ENCODE results near the gene EGLN1. TPM values are rescaled to one million over a fixed set of nuclear protein-coding genes. Genes with fewer than 3 reads are reported as not detected.

The EGLN1 gene
- total and polyA plus RNA-seq, 2 experiments from 2014 or later = 1.9 to 6.0 TPM

DNA sequence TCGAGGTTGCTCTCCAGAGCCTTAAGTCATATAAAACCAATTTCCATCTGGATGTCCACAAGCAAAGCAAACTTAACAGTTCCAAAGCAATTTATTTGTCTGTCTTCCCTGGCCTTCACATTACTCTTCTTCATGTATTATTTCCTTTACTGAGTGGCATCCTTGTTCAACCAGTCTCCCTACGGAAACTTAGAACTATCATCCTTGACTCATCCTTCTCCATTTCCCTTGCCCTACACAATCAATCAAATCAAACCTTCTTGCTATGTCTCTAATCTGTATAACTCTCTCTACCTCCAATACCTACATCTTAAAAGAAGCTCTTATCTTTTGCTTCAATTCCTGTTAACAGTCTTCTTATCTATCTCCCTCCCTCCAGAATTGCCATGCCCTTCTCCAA, 25.4 kb downstream of the EGLN1 start:
- no peak overlapping the region for H2AFZ ChIP-seq
- DNase-seq (ENCODE audit: low spot score) (no peak), ATAC-seq (no peak)
- H3K4me2 ChIP-seq = no peak overlapping the region
- Mint-ChIP-seq H3K36me3 (ENCODE audit: low read depth) (no peaks in the 10 kb centered on the region), H3K4me3 (no peak overlapping the region), H3K27ac (no peak overlapping the region), H3K9me3 (no peaks in the 10 kb centered on the region), H3K4me1 (peaks cover 12% of the 10 kb centered on the region; the same call in 2 of the 3 replicates), H3K27me3 (ENCODE audit: insufficient read depth, low read depth, poor library complexity) (no peaks in the 10 kb centered on the region)
- H3K27ac ChIP-seq (ENCODE audit: low read depth) = no peak overlapping the region
- no peaks in the 10 kb centered on the region; the same call in 1 of the 2 replicates for H3K4me1 ChIP-seq (ENCODE audit: insufficient read depth)
- no peaks in the 10 kb centered on the region for H3K9me2 ChIP-seq (ENCODE audit: insufficient read depth)
- no peak overlapping the region for H3K4me3 ChIP-seq
- TF ChIP-seq EZH2 (IDR thresholded peaks at IDR 0.05; ENCODE audit: low read depth, unreplicated experiment) = no peak
- no peak for TF ChIP-seq CTCF (conservative IDR thresholded peaks at IDR 0.05; ENCODE audit: low read depth in 2 of 2)
- TF ChIP-seq NANOG (IDR thresholded peaks at IDR 0.05; ENCODE audit: borderline replicate concordance) = no peak
- no peak for TF ChIP-seq ZNF331 (CRISPR knock-in tag; IDR thresholded peaks at IDR 0.05; ENCODE audit: low read depth)
- TF ChIP-seq ETS1 (IDR thresholded peaks at IDR 0.05) = no peak
- TF ChIP-seq STAT1 (IDR thresholded peaks at IDR 0.05; ENCODE audit: unreplicated experiment) = no peak
- no peak for TF ChIP-seq CREB1 (CRISPR knock-in tag; IDR thresholded peaks at IDR 0.05; ENCODE audit: low read depth)
- TF ChIP-seq, protein P1, sequence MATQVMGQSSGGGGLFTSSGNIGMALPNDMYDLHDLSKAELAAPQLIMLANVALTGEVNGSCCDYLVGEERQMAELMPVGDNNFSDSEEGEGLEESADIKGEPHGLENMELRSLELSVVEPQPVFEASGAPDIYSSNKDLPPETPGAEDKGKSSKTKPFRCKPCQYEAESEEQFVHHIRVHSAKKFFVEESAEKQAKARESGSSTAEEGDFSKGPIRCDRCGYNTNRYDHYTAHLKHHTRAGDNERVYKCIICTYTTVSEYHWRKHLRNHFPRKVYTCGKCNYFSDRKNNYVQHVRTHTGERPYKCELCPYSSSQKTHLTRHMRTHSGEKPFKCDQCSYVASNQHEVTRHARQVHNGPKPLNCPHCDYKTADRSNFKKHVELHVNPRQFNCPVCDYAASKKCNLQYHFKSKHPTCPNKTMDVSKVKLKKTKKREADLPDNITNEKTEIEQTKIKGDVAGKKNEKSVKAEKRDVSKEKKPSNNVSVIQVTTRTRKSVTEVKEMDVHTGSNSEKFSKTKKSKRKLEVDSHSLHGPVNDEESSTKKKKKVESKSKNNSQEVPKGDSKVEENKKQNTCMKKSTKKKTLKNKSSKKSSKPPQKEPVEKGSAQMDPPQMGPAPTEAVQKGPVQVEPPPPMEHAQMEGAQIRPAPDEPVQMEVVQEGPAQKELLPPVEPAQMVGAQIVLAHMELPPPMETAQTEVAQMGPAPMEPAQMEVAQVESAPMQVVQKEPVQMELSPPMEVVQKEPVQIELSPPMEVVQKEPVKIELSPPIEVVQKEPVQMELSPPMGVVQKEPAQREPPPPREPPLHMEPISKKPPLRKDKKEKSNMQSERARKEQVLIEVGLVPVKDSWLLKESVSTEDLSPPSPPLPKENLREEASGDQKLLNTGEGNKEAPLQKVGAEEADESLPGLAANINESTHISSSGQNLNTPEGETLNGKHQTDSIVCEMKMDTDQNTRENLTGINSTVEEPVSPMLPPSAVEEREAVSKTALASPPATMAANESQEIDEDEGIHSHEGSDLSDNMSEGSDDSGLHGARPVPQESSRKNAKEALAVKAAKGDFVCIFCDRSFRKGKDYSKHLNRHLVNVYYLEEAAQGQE (IDR thresholded peaks at IDR 0.05; ENCODE audit: unreplicated experiment) = no peak
- TF ChIP-seq ZNF114 (CRISPR knock-in tag; IDR thresholded peaks at IDR 0.05) = no peak
- no peak for TF ChIP-seq JUNB (IDR thresholded peaks at IDR 0.05; ENCODE audit: unreplicated experiment)
- TF ChIP-seq, protein P2, sequence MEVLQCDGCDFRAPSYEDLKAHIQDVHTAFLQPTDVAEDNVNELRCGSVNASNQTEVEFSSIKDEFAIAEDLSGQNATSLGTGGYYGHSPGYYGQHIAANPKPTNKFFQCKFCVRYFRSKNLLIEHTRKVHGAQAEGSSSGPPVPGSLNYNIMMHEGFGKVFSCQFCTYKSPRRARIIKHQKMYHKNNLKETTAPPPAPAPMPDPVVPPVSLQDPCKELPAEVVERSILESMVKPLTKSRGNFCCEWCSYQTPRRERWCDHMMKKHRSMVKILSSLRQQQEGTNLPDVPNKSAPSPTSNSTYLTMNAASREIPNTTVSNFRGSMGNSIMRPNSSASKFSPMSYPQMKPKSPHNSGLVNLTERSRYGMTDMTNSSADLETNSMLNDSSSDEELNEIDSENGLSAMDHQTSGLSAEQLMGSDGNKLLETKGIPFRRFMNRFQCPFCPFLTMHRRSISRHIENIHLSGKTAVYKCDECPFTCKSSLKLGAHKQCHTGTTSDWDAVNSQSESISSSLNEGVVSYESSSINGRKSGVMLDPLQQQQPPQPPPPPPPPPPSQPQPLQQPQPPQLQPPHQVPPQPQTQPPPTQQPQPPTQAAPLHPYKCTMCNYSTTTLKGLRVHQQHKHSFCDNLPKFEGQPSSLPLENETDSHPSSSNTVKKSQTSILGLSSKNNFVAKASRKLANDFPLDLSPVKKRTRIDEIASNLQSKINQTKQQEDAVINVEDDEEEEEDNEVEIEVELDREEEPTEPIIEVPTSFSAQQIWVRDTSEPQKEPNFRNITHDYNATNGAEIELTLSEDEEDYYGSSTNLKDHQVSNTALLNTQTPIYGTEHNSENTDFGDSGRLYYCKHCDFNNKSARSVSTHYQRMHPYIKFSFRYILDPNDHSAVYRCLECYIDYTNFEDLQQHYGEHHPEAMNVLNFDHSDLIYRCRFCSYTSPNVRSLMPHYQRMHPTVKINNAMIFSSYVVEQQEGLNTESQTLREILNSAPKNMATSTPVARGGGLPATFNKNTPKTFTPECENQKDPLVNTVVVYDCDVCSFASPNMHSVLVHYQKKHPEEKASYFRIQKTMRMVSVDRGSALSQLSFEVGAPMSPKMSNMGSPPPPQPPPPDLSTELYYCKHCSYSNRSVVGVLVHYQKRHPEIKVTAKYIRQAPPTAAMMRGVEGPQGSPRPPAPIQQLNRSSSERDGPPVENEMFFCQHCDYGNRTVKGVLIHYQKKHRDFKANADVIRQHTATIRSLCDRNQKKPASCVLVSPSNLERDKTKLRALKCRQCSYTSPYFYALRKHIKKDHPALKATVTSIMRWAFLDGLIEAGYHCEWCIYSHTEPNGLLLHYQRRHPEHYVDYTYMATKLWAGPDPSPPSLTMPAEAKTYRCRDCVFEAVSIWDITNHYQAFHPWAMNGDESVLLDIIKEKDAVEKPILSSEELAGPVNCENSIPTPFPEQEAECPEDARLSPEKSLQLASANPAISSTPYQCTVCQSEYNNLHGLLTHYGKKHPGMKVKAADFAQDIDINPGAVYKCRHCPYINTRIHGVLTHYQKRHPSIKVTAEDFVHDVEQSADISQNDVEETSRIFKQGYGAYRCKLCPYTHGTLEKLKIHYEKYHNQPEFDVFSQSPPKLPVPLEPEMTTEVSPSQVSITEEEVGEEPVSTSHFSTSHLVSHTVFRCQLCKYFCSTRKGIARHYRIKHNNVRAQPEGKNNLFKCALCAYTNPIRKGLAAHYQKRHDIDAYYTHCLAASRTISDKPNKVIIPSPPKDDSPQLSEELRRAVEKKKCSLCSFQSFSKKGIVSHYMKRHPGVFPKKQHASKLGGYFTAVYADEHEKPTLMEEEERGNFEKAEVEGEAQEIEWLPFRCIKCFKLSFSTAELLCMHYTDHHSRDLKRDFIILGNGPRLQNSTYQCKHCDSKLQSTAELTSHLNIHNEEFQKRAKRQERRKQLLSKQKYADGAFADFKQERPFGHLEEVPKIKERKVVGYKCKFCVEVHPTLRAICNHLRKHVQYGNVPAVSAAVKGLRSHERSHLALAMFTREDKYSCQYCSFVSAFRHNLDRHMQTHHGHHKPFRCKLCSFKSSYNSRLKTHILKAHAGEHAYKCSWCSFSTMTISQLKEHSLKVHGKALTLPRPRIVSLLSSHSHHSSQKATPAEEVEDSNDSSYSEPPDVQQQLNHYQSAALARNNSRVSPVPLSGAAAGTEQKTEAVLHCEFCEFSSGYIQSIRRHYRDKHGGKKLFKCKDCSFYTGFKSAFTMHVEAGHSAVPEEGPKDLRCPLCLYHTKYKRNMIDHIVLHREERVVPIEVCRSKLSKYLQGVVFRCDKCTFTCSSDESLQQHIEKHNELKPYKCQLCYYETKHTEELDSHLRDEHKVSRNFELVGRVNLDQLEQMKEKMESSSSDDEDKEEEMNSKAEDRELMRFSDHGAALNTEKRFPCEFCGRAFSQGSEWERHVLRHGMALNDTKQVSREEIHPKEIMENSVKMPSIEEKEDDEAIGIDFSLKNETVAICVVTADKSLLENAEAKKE (CRISPR knock-in tag; IDR thresholded peaks at IDR 0.05) = no peak
- no peak for TF ChIP-seq EZH2phosphoT487 (IDR thresholded peaks at IDR 0.05; ENCODE audit: unreplicated experiment)
- TF ChIP-seq POLR2AphosphoS5 (IDR thresholded peaks at IDR 0.05; ENCODE audit: low read depth) = no peak
- no peaks in the 10 kb centered on the region for H3K27me3 ChIP-seq (ENCODE audit: insufficient read depth)
- H4K20me1 ChIP-seq (replicated peaks; ENCODE audit: insufficient read depth) = no peaks in the 10 kb centered on the region
- H3K36me3 ChIP-seq (ENCODE audit: insufficient read depth) = no peaks in the 10 kb centered on the region
- no peaks in the 10 kb centered on the region for H3F3A ChIP-seq (replicated peaks; ENCODE audit: low read depth)
- no peaks in the 10 kb centered on the region for H3K79me2 ChIP-seq (replicated peaks; ENCODE audit: insufficient read depth)
